ENCODE data around the gene UCP2.

DNA sequence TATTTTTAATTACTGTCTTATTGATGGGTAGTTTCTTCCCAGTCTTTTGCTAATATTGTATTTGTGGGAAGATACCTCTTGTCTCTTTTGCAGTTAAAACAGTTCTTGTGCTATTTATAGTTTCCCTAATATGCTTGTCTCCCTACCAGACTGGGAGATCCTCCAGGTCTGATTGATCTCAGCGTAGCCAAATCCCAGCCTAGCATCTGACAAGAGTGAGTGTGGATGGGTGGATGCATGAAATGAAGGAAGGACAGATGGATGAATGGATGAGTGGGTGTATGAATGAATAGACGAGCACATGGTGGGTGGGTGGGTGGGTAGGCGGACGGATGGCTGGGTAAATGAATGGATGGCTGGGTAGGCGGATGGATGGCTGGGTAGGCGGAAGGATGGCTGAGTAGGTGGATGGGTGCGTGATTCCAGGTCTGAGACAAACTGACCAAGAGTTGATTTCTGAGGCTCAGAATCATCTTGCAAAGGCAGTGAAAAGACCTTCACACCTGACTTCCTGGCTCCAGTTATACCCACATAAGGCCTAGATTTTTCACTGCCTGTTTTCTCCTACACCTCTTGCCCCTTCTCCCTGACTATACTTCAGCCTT, 20.4 kb downstream of the UCP2 start:
- TF ChIP-seq, protein P1, sequence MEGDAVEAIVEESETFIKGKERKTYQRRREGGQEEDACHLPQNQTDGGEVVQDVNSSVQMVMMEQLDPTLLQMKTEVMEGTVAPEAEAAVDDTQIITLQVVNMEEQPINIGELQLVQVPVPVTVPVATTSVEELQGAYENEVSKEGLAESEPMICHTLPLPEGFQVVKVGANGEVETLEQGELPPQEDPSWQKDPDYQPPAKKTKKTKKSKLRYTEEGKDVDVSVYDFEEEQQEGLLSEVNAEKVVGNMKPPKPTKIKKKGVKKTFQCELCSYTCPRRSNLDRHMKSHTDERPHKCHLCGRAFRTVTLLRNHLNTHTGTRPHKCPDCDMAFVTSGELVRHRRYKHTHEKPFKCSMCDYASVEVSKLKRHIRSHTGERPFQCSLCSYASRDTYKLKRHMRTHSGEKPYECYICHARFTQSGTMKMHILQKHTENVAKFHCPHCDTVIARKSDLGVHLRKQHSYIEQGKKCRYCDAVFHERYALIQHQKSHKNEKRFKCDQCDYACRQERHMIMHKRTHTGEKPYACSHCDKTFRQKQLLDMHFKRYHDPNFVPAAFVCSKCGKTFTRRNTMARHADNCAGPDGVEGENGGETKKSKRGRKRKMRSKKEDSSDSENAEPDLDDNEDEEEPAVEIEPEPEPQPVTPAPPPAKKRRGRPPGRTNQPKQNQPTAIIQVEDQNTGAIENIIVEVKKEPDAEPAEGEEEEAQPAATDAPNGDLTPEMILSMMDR (IDR thresholded peaks at IDR 0.05), result no peak
- TF ChIP-seq POLR2AphosphoS5 (IDR thresholded peaks at IDR 0.05) (no peak), POLR2A (IDR thresholded peaks at IDR 0.05) (no peak)

Measured in upper lobe of left lung (tissue), 4 donors.